HepG2 (cell line): ENCODE results near the gene CDYL. TPM values are rescaled to one million over a fixed set of nuclear protein-coding genes. Genes with fewer than 3 reads are reported as not detected.

Experiments used
- ATAC-seq: fragments of 200-7000 bp; cut with Tn5 transposase; 3 replicates; pipeline ENCODE4 v1.9.1; 2020; ENCODE audit warnings: mild to moderate bottlenecking, moderate library complexity
- BruUV-seq: library from RNA; stranded (reverse); fragments of 400-500 nt; replicated peaks from 2 replicates; lab custom pipeline; 2021; lab: Mats Ljungman, UMichigan
- CTCF ChIA-PET: fragments of 300-600 bp; formaldehyde crosslinking; extraction: SDS; loops from one replicate; lab custom pipeline; 2021; ENCODE audit warnings: low total read pairs, inconsistent platforms, low intra/inter-chr PET ratio; lab: Yijun Ruan, JAX
- POLR2A ChIA-PET: fragments of 350-600 bp; sonication (Branson Sonifier 250); formaldehyde crosslinking; loops from one replicate; lab custom pipeline; 2020; ENCODE audit warnings: antibody characterized with exemption, inconsistent platforms; lab: Yijun Ruan, JAX
- DNase-seq: peaks from one replicate; pipeline ENCODE4 v3.0.0-alpha.2; 2015; ENCODE audit warnings: low spot score
- FAIRE-seq: peaks from 3 replicates; lab custom pipeline; 2011; peaks lifted over from hg19 to GRCh38; lab: Jason Lieb, UNC
- H2AFZ ChIP-seq: one replicate; pipeline ENCODE4 v1.6.1; 2011; ENCODE audit warnings: low read length, inconsistent platforms
- H3K27ac ChIP-seq: fragments of 300-600 bp; 3 replicates; pipeline ENCODE4 v1.8.0; 2011; ENCODE audit warnings: mixed run types, mild to moderate bottlenecking, mixed read lengths, low read length, inconsistent platforms; ENCODE audit not compliant: insufficient read depth; ENCODE audit errors: extremely low read length
- H3K27me3 ChIP-seq, 2 experiments: fragments of 200-600 bp in 1 of 2; 2 replicates in 1 of 2; 3 replicates in 1 of 2; pipeline versions ENCODE4 v1.6.0 to v1.8.0; 2011; ENCODE audit warnings: low read length in 2 of 2, mild to moderate bottlenecking in 2 of 2, moderate library complexity in 2 of 2, inconsistent platforms in 1 of 2; ENCODE audit not compliant: insufficient read depth in 2 of 2, control insufficient read depth in 1 of 2
- H3K36me3 ChIP-seq, 2 experiments: fragments of 200-600 bp in 1 of 2; replicated peaks in 1 of 2; 2 replicates in 1 of 2; 3 replicates in 1 of 2; pipeline versions ENCODE4 v1.5.1 to v1.8.0; 2011; ENCODE audit warnings: low read length in 2 of 2, inconsistent platforms in 1 of 2; ENCODE audit not compliant: insufficient read depth in 2 of 2, control insufficient read depth in 1 of 2
- H3K4me1 ChIP-seq: 2 replicates; pipeline ENCODE4 v1.5.1; 2012; ENCODE audit warnings: low read length, inconsistent platforms; ENCODE audit not compliant: insufficient read depth
- H3K4me2 ChIP-seq: 2 replicates; pipeline ENCODE4 v1.6.0; 2011; ENCODE audit warnings: low read depth, low read length, inconsistent platforms
- H3K4me3 ChIP-seq, 3 experiments: fragments of 200-600 bp in 1 of 3; sonication (generic), shearing (Covaris generic) in 1 of 3; replicated peaks in 1 of 3; 2 replicates each; pipeline ENCODE4 v1.5.1; 2011 to 2016; ENCODE audit warnings: low read length in 3 of 3, inconsistent platforms in 2 of 3, low read depth in 2 of 3, mild to moderate bottlenecking in 2 of 3, control low read depth in 1 of 3, mixed read lengths in 1 of 3; ENCODE audit not compliant: insufficient read depth in 1 of 3
- H3K79me2 ChIP-seq: one replicate; pipeline ENCODE4 v1.6.1; 2011; ENCODE audit warnings: low read length, inconsistent platforms; ENCODE audit not compliant: insufficient read depth
- H3K9ac ChIP-seq: 2 replicates; pipeline ENCODE4 v1.6.0; 2011; ENCODE audit warnings: mild to moderate bottlenecking, low read depth, low read length, inconsistent platforms; ENCODE audit not compliant: insufficient read depth
- H3K9me3 ChIP-seq: 2 replicates; pipeline ENCODE4 v1.5.1; 2012; ENCODE audit warnings: mild to moderate bottlenecking, low read length
- H4K20me1 ChIP-seq: 2 replicates; pipeline ENCODE4 v1.6.0; 2011; ENCODE audit warnings: inconsistent platforms, mild to moderate bottlenecking, low read length, moderate library complexity; ENCODE audit not compliant: insufficient read depth
- CEBPB ChIP-seq: IDR thresholded peaks from 2 replicates; pipeline ENCODE4 v1.6.1; 2011; ENCODE audit warnings: low read depth, low read length, improper control_type of control experiment, borderline replicate concordance
- CEBPZ ChIP-seq: IDR thresholded peaks from 2 replicates; pipeline ENCODE4 v1.6.1; 2012; ENCODE audit warnings: low read length, improper control_type of control experiment
- LCORL ChIP-seq, 2 experiments: fragments of 450-650 bp in 1 of 2; sonication (generic) in 1 of 2; formaldehyde crosslinking in 1 of 2; IDR thresholded peaks; 2 replicates each; pipeline versions ENCODE4 v1.5.0 to v1.6.1; 2017 to 2020; ENCODE audit warnings: antibody characterized with exemption in 1 of 2, missing genetic modification reagents in 1 of 2
- NFIB ChIP-seq: sonication (generic); formaldehyde crosslinking; IDR thresholded peaks from 2 replicates; pipeline ENCODE4 v1.9.0; 2021; ENCODE audit warnings: missing genetic modification reagents, mild to moderate bottlenecking, borderline replicate concordance
- PAF1 ChIP-seq: IDR thresholded peaks from 2 replicates; pipeline ENCODE4 v1.6.1; 2016; ENCODE audit warnings: missing genetic modification reagents, missing compliant biosample characterization
- SMAD3 ChIP-seq: sonication (generic); formaldehyde crosslinking; IDR thresholded peaks from 2 replicates; pipeline ENCODE4 v1.4.0; 2020; ENCODE audit warnings: missing genetic modification reagents
- SMC3 ChIP-seq: IDR thresholded peaks from 2 replicates; pipeline ENCODE4 v1.6.1; 2011; ENCODE audit warnings: low read length, improper control_type of control experiment
- ZKSCAN1 ChIP-seq: fragments of 150-350 bp; IDR thresholded peaks from 2 replicates; pipeline ENCODE4 v1.6.1; 2014; ENCODE audit warnings: low read length
- ZNF280B ChIP-seq: sonication (generic); formaldehyde crosslinking; IDR thresholded peaks from 2 replicates; pipeline ENCODE4 v1.5.0; 2020; ENCODE audit warnings: missing genetic modification reagents, mild to moderate bottlenecking, borderline replicate concordance
- ZNF576 ChIP-seq: sonication (generic); formaldehyde crosslinking; IDR thresholded peaks from 2 replicates; pipeline ENCODE4 v1.4.0; 2020; ENCODE audit warnings: mild to moderate bottlenecking, missing genetic modification reagents
- WGBS: methylation state at CpG from one replicate; pipeline ENCODE4 v1.1.6; 2017; ENCODE audit warnings: low lambda C conversion rate; 5-methylcytosine and 5-hydroxymethylcytosine counted together
- in situ Hi-C: cut with HindIII; loops from 2 replicates; pipeline ENCODE4 v1.10.0; 2017; ENCODE audit warnings: low pct_unique_long_range_greater_than_20kb; ENCODE audit not compliant: extremely low pct_ligation_motif_present
- intact Hi-C: fragments of 100-400 bp; cut with micrococcal nuclease; formaldehyde crosslinking; loops from one replicate; pipeline ENCODE4 v1.10.0; 2022; ENCODE audit not compliant: unreplicated experiment
- polyA plus RNA-seq, 8 experiments: library from polyadenylated mRNA; depleted of rRNA in 3 of 8; stranded (reverse) in 7 of 8; unstranded in 1 of 8; fragments of >200 nt; fragmentation: Illumina TruSeq in 4 of 8; extraction: Trizol in 4 of 8; gene quantifications; 2 replicates each; pipeline versions ENCODE4 v1.2.1 to v1.2.3, GENCODE V29; 2011 to 2016; ENCODE audit warnings: low read depth in 4 of 8, missing spikeins in 1 of 8, mixed read lengths in 1 of 8; ENCODE audit not compliant: insufficient read depth in 1 of 8
- total RNA-seq, 5 experiments: library from RNA; depleted of rRNA; stranded (reverse); fragments of >200 nt; fragmentation: Illumina TruSeq; extraction: Trizol; gene quantifications; 2 replicates each; pipeline ENCODE4 v1.2.3, GENCODE V29; 2016; ENCODE audit warnings: low read depth in 1 of 5

CDYL gene
- total and polyA plus RNA-seq, 2 of the 13 experiments (the other 11 are each of a cell fraction or from before 2014, with no cell fraction given) = 22.8 to 105 TPM

GRCh38 chr6:4760773-4761172 is 15.4 kb upstream of the CDYL start:
- Histone ChIP-seq H4K20me1 (no peaks in the 10 kb centered on the region), H3K9me3 (peaks cover 13% of the 10 kb centered on the region), H3K36me3 (no peaks in the 10 kb centered on the region), H3K27ac (no peak overlapping the region), H3K4me1 (no peaks in the 10 kb centered on the region), H3K27me3 (peaks cover 0 to 8% of the 10 kb centered on the region in 2 experiments; a peak in 2 of 5 replicates), H3K4me2 (no peak overlapping the region), H3K9ac (no peak overlapping the region), H3K4me3 (no peak overlapping the region), H2AFZ (no peak overlapping the region), H3K79me2 (no peaks in the 10 kb centered on the region)
- ATAC-seq (no peak), DNase-seq (no peak), FAIRE-seq (no peak)
- in situ Hi-C loops (no loop called here), intact Hi-C loops (no loop called here)
- TF ChIP-seq ZKSCAN1 (no peak), CEBPB (peak; percentile 54; the same call in 1 of the 2 replicates)
- WGBS = 66% methylated on average over 3 of the region's 3 CpGs
- BruUV-seq = no TSS peak
- ChIA-PET CTCF (no interaction called here), POLR2A (no interaction called here)

GRCh38 chr6:4762294-4762693 is 13.9 kb upstream of the CDYL start:
- no peak for DNase-seq
- Histone ChIP-seq H3K9me3 (peaks cover 13% of the 10 kb centered on the region), H3K36me3 (no peaks in the 10 kb centered on the region), H3K27me3 (peaks cover 0 to 6% of the 10 kb centered on the region in 2 experiments; a peak in 3 of 5 replicates), H3K4me1 (no peaks in the 10 kb centered on the region), H4K20me1 (no peaks in the 10 kb centered on the region), H3K9ac (no peak overlapping the region), H3K27ac (no peak overlapping the region), H3K4me2 (no peak overlapping the region), H3K4me3 (no peak overlapping the region), H3K79me2 (no peaks in the 10 kb centered on the region), H2AFZ (no peak overlapping the region)
- in situ Hi-C loops = no loop called here
- FAIRE-seq = no peak
- ChIA-PET POLR2A (no interaction called here), CTCF (no interaction called here)
- intact Hi-C loops = no loop called here
- no TSS peak for BruUV-seq
- ATAC-seq = no peak
- TF ChIP-seq NFIB (no peak), SMAD3 (CRISPR knock-in tag) (no peak), SMC3 (no peak), LCORL (IDR thresholded peaks at IDR 0.05) (no peak), LCORL (CRISPR knock-in tag; IDR thresholded peaks at IDR 0.05) (no peak), CEBPZ (no peak), PAF1 (CRISPR knock-in tag) (no peak), ZNF576 (no peak), ZNF280B (CRISPR knock-in tag) (no peak)
